Measurements from ENCODE around the gene SORT1. TPM values are rescaled to one million over a fixed set of nuclear protein-coding genes. Genes with fewer than 3 reads are reported as not detected.

SORT1 gene
- total RNA-seq, 1 donor from 2014 or later: 40.6 TPM

DNA sequence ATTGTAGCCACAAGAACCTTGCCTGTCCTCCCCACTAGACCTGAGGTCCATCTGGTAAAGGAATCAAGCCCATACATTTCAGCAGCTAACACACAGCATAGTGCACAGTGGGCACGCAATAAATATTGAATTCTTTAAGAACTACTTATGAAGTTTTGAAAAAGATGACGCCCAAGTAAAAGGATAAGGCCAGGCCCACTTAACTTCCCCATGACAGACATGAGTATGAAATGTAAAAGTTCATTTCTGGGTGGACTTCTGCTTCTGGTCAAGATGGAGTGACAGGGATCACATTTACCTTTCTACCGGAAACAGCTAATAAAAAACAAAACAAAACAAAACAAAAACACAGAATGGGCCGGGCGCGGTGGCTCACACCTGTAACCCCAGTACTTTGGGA, 25.4 kb downstream of the SORT1 start:
- no peak overlapping the region for H3K4me3 Mint-ChIP-seq
- H3K27me3 Mint-ChIP-seq (ENCODE audit: low read depth): no peaks in the 10 kb centered on the region
- H3K27ac Mint-ChIP-seq: peak overlapping the region; percentile 79
- peaks cover 25% of the 10 kb centered on the region for H3K4me1 Mint-ChIP-seq
- no peak for DNase-seq (ENCODE audit: low spot score in 2 of 2, unreplicated experiment in 2 of 2)
- TF ChIP-seq, protein P1, sequence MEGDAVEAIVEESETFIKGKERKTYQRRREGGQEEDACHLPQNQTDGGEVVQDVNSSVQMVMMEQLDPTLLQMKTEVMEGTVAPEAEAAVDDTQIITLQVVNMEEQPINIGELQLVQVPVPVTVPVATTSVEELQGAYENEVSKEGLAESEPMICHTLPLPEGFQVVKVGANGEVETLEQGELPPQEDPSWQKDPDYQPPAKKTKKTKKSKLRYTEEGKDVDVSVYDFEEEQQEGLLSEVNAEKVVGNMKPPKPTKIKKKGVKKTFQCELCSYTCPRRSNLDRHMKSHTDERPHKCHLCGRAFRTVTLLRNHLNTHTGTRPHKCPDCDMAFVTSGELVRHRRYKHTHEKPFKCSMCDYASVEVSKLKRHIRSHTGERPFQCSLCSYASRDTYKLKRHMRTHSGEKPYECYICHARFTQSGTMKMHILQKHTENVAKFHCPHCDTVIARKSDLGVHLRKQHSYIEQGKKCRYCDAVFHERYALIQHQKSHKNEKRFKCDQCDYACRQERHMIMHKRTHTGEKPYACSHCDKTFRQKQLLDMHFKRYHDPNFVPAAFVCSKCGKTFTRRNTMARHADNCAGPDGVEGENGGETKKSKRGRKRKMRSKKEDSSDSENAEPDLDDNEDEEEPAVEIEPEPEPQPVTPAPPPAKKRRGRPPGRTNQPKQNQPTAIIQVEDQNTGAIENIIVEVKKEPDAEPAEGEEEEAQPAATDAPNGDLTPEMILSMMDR (IDR thresholded peaks at IDR 0.05; ENCODE audit: unreplicated experiment): no peak
- H3K36me3 Mint-ChIP-seq: peaks cover 6% of the 10 kb centered on the region
- H3K9me3 Mint-ChIP-seq: no peaks in the 10 kb centered on the region

DNA sequence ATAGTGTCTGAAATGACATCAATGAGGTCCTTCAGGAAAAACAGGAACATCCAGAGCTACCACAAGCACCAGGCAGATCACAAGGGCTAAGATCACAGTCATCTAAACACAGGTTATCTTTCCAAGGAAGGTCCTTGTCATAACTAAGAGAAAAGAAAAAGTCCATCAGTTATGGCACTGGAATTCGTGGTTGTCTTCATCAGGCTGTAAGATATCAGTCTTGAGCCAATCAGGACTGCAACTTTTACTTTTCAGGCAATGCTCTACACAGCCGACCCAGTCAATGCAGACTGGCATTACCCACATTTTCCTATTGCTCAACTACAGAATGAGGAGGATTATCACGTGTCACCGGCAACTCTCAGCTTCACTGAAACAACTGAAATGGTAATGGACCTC, 26.4 kb downstream of the SORT1 start:
- no peaks in the 10 kb centered on the region for H3K9me3 Mint-ChIP-seq
- H3K36me3 Mint-ChIP-seq: peaks cover 12% of the 10 kb centered on the region
- H3K4me3 Mint-ChIP-seq: no peak overlapping the region
- TF ChIP-seq, protein P1 (IDR thresholded peaks at IDR 0.05; ENCODE audit: unreplicated experiment): no peak
- DNase-seq (ENCODE audit: low spot score in 2 of 2, unreplicated experiment in 2 of 2): no peak
- H3K27me3 Mint-ChIP-seq (ENCODE audit: low read depth): no peaks in the 10 kb centered on the region
- peak overlapping the region; percentile 58 for H3K27ac Mint-ChIP-seq
- H3K4me1 Mint-ChIP-seq: peaks cover 25% of the 10 kb centered on the region

DNA sequence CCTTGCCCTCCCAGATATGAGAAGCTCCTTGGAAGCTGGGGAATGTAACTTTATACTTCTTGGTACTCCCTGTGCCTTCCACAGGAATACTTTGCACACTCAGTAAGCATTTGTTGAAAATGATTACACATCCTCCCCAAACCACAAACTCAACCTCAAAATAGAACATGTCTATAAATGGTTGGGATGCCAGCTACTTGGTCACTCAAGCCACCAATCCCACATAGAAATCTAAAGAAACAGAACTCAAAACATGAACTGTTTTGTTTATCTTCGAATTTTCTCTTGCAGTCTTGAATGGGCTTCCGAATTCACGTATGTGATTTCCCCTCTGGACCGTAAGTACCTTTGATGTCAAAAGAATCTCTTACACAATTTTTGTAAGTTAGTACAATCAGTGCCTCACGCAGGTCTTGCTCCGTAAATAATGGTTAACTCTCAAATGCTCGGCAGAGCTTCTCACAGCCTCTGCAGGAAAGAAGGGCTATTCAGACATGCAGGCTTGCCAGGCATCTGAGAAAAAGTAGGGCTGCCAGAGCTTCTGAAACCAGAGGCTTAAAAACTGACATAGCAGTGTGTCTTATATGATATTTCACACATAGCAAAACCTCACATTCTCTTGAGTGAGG, 26.9 kb downstream of the SORT1 start:
- Mint-ChIP-seq H3K36me3 (peaks cover 17% of the 10 kb centered on the region), H3K27ac (peak overlapping the region; percentile 58), H3K9me3 (no peaks in the 10 kb centered on the region), H3K4me3 (no peak overlapping the region), H3K4me1 (peaks cover 24% of the 10 kb centered on the region), H3K27me3 (ENCODE audit: low read depth) (no peaks in the 10 kb centered on the region)
- TF ChIP-seq, protein P1 (IDR thresholded peaks at IDR 0.05; ENCODE audit: unreplicated experiment): no peak
- no peak for DNase-seq (ENCODE audit: low spot score in 2 of 2, unreplicated experiment in 2 of 2)

DNA sequence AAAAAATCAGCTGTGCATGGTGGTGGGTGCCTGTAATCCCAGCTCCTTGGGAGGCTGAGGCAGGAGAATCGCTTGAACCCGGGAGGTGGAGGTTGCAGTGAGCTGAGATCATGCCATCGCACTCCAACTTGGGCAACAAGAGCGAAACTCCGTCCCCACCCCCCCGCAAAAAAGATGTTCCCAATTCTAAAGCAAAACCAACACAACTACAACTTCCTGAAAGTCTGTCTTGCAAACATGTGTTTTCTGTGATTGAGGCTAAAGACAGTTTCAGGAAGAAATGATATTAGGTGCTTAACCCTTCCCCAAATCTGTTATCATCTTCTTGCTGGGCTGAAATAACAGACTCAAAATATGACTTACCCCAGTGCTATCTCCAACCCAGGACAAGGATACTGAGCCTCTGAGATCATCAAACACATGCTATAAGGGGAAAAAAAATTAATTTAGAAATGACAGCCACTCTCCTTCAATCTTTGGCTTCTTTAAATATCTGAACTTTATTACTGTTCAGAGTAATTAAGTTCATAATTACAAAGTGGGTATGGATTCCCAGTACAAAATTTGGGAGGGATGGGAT, 28.5 kb downstream of the SORT1 start:
- H3K27ac Mint-ChIP-seq: peak overlapping the region; percentile 2
- no peaks in the 10 kb centered on the region for H3K9me3 Mint-ChIP-seq
- no peak for DNase-seq (ENCODE audit: low spot score in 2 of 2, unreplicated experiment in 2 of 2)
- peaks cover 19% of the 10 kb centered on the region for H3K36me3 Mint-ChIP-seq
- no peak overlapping the region for H3K4me3 Mint-ChIP-seq
- H3K4me1 Mint-ChIP-seq: peaks cover 19% of the 10 kb centered on the region
- TF ChIP-seq, protein P1 (IDR thresholded peaks at IDR 0.05; ENCODE audit: unreplicated experiment): no peak
- no peaks in the 10 kb centered on the region for H3K27me3 Mint-ChIP-seq (ENCODE audit: low read depth)

DNA sequence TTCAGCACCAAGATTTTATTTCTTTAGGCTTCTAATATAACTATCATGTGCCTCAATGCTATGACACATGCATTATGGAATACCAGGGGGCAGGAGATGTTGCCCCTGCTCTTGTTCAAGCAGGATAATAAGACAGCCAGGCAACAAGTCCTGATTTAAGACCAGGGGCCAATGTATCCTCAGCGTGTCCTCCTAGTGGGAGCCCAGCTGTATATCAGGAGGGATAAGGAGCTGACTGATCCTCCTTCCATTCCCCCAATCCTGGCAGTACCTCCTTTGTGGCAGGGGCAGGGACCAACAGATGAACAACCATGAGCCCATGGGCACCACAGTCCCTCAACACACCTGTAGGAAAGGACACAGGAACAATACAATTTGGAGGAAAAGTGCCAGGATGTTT, 29.3 kb downstream of the SORT1 start:
- Mint-ChIP-seq H3K9me3 (no peaks in the 10 kb centered on the region), H3K27me3 (ENCODE audit: low read depth) (no peaks in the 10 kb centered on the region), H3K36me3 (peaks cover 19% of the 10 kb centered on the region), H3K4me3 (no peak overlapping the region), H3K27ac (no peak overlapping the region), H3K4me1 (peaks cover 19% of the 10 kb centered on the region)
- no peak for DNase-seq (ENCODE audit: low spot score in 2 of 2, unreplicated experiment in 2 of 2)
- TF ChIP-seq, protein P1 (IDR thresholded peaks at IDR 0.05; ENCODE audit: unreplicated experiment): no peak
